Heart left ventricle (tissue), 16 donors: ENCODE results near the gene PPFIA3. TPM values are rescaled to one million over a fixed set of nuclear protein-coding genes. Genes with fewer than 3 reads are reported as not detected.

Experiments used
- ATAC-seq, 4 donors: fragments of 200-7000 bp; cut with Tn5 transposase; one replicate each; pipeline ENCODE4 v1.9.1; 2020 to 2022; ENCODE audit warnings: moderate library complexity in 4 of 4, mild to moderate bottlenecking in 3 of 4, moderate number of reproducible peaks in 1 of 4
- DNase-seq, 5 donors: peaks; one replicate each; pipeline ENCODE4 v3.0.0-alpha.2; 2020
- H3K27ac ChIP-seq, 12 donors: fragments of 200-600 bp; sonication (generic) in 4 of 12; one replicate each; pipeline versions ENCODE4 v1.5.0 to v1.8.0; 2016 to 2022; ENCODE audit warnings: mild to moderate bottlenecking in 2 of 12
- H3K27me3 ChIP-seq, 9 donors: fragments of 200-600 bp; sonication (generic) in 2 of 9; one replicate each; pipeline versions ENCODE4 v1.5.1 to v1.8.0; 2016 to 2022; ENCODE audit warnings: mild to moderate bottlenecking in 3 of 9
- H3K36me3 ChIP-seq, 9 donors: fragments of 200-600 bp; sonication (generic) in 2 of 9; one replicate each; pipeline versions ENCODE4 v1.5.0 to v1.8.0; 2018 to 2022; ENCODE audit warnings: mild to moderate bottlenecking in 2 of 9
- H3K4me1 ChIP-seq, 12 donors: fragments of 200-600 bp; sonication (generic) in 4 of 12; one replicate each; pipeline versions ENCODE4 v1.5.0 to v1.8.0; 2016 to 2022; ENCODE audit warnings: mild to moderate bottlenecking in 3 of 12
- H3K4me3 ChIP-seq, 12 donors: fragments of 200-600 bp; sonication (generic) in 4 of 12; one replicate each; pipeline versions ENCODE4 v1.5.0 to v1.8.0; 2017 to 2022; ENCODE audit warnings: mild to moderate bottlenecking in 9 of 12, moderate library complexity in 4 of 12
- H3K9me3 ChIP-seq, 12 donors: fragments of 200-600 bp; sonication (generic) in 4 of 12; one replicate each; pipeline versions ENCODE4 v1.5.0 to v1.8.0; 2016 to 2022; ENCODE audit warnings: mild to moderate bottlenecking in 1 of 12
- CTCF ChIP-seq, 12 donors: fragments of 200-600 bp; sonication (generic) in 4 of 12; IDR thresholded peaks; one replicate each; pipeline versions ENCODE4 v1.5.0 to v1.8.0; 2018 to 2022; ENCODE audit warnings: antibody characterized with exemption in 12 of 12, mild to moderate bottlenecking in 5 of 12
- POLR2A ChIP-seq, 2 donors: fragments of 450-650 bp; IDR thresholded peaks; one replicate each; pipeline ENCODE4 v1.6.1; 2017; ENCODE audit warnings: antibody characterized with exemption in 2 of 2, mild to moderate bottlenecking in 2 of 2, moderate library complexity in 2 of 2
- WGBS, 4 donors: extraction: QIAGEN DNeasy Blood & Tissue Kit in 2 of 4; methylation state at CpG; one replicate each; pipeline versions ENCODE4 v1.1.5 to v1.1.7; 2013 to 2018; 5-methylcytosine and 5-hydroxymethylcytosine counted together
- intact Hi-C, 10 donors: fragments of 100-400 bp; cut with DNase I; formaldehyde crosslinking; loops; one replicate each; pipeline versions ENCODE4 v1.11.1 to v1.14.2; 2022
- polyA plus RNA-seq, 2 donors: library from polyadenylated mRNA; stranded (reverse); fragments of 200-250 nt; gene quantifications; one replicate each; pipeline ENCODE4 v1.2.3, GENCODE V29; 2013
- total RNA-seq, 9 donors: library from RNA; depleted of rRNA in 2 of 9; stranded (reverse); fragments of >200 nt in 2 of 9; fragmentation: NEBNext Ultra II Directional in 3 of 9; extraction: Animal tissue kit (Norgen Biotek cat#: 25700) in 3 of 9; gene quantifications; one replicate each; pipeline versions ENCODE4 v1.1.0 to v1.2.4, GENCODE V29; 2016 to 2023
- donor health status: ischemic (EF 13 %, LVEDD 7.1; RV severe dilation, severe dysfunction).
- donor health status: healthy with polysubstance abuse.
- donor health status: DM: no; HTN: yes; CAD: no.
- donor health status: DM: no; HTN: no; CAD: no.
- donor health status: ischemic (EF 25% LVEDD 6.9; RV normal size, moderate dysfunction).
- donor health status: ischemic (EF 25% LVEDD 5.7; RV mildly dilated, moderate dysfunction).
- donor health status: healthy.
- donor health status: DM: yes; HTN: yes; CAD: no.
- donor health status: ischemic (EF 35%, LVEDD 5.7; RV mildly dilated, moderate dysfunction).
- donor health status: nonischemic (EF 11% LVEDD 7.7; RV severe dilation, severe dysfunction).
- donor health status: DM: yes; HTN: yes; CAD: no.
- donor health status: PGD.
- donor health status: ischemic (EF 29% LVEDD 5.4; RV normal size, mild dysfunction).
- donor health status: nonischemic (EF 23%, LVEDD 6.1; RV moderate dilation, normal function).

Gene PPFIA3
- total and polyA plus RNA-seq, 11 donors = 2.7 to 12.8 (median 5.1) TPM

GRCh38 chr19:49101160-49101559, 18.2 kb upstream of the PPFIA3 start:
- no peaks in the 10 kb centered on the region for H3K9me3 ChIP-seq
- peaks cover 0 to 100% (median 87%) of the 10 kb centered on the region in 9 donors for H3K36me3 ChIP-seq
- H3K4me1 ChIP-seq = peaks cover 0 to 11% (median 5%) of the 10 kb centered on the region in 12 donors
- no peak for ATAC-seq
- WGBS, 4 donors = 87% methylated on average over 12 of the region's 12 CpGs
- intact Hi-C loops = no loop called here
- H3K4me3 ChIP-seq = no peak overlapping the region
- no peak for DNase-seq
- H3K27me3 ChIP-seq = no peaks in the 10 kb centered on the region
- TF ChIP-seq CTCF (IDR thresholded peaks at IDR 0.05) (no peak), POLR2A (IDR thresholded peaks at IDR 0.05) (no peak)
- H3K27ac ChIP-seq = no peak overlapping the region

GRCh38 chr19:49102303-49102702, 17.0 kb upstream of the PPFIA3 start:
- TF ChIP-seq CTCF (IDR thresholded peaks at IDR 0.05) = no peak
- intact Hi-C loops = no loop called here

GRCh38 chr19:49103331-49104085, 15.8 kb upstream of the PPFIA3 start:
- WGBS, 4 donors = 85 to 91% (median 88%) methylated on average over 23 to 33 of the region's 33 CpGs

More at GRCh38 chr19:49102303-49102702, 17.0 kb upstream of the PPFIA3 start:
- no peak for DNase-seq
- Histone ChIP-seq H3K27ac (no peak overlapping the region), H3K4me1 (peaks cover 0 to 11% (median 4%) of the 10 kb centered on the region in 12 donors), H3K9me3 (no peaks in the 10 kb centered on the region), H3K36me3 (peaks cover 0 to 100% (median 91%) of the 10 kb centered on the region in 9 donors), H3K27me3 (no peaks in the 10 kb centered on the region), H3K4me3 (no peak overlapping the region)
- 86 to 90% (median 88%) methylated on average over 11 to 12 of the region's 12 CpGs for WGBS, 4 donors
- ATAC-seq = no peak

More at GRCh38 chr19:49103331-49104085, 15.8 kb upstream of the PPFIA3 start:
- no peak overlapping the region for H3K4me3 ChIP-seq
- H3K27me3 ChIP-seq = no peaks in the 10 kb centered on the region
- ATAC-seq (no peak), DNase-seq (no peak)
- intact Hi-C loops = no loop called here
- no peaks in the 10 kb centered on the region for H3K9me3 ChIP-seq
- TF ChIP-seq CTCF (IDR thresholded peaks at IDR 0.05) (no peak), POLR2A (IDR thresholded peaks at IDR 0.05) (no peak)
- H3K27ac ChIP-seq = no peak overlapping the region
- peaks cover 0 to 100% (median 96%) of the 10 kb centered on the region in 9 donors for H3K36me3 ChIP-seq
- H3K4me1 ChIP-seq = peaks cover 0 to 4% (median 0%) of the 10 kb centered on the region in 12 donors
